Peyer's patch (tissue), 4 donors: Measurements from ENCODE around the gene FOXC2. TPM values are rescaled to one million over a fixed set of nuclear protein-coding genes. Genes with fewer than 3 reads are reported as not detected.

Source experiments
- DNase-seq, 3 donors: peaks; one replicate each; pipeline ENCODE4 v3.0.0-alpha.2; 2017 to 2019
- H3K27ac ChIP-seq, 4 donors: fragments of 200-600 bp; sonication (generic); one replicate each; pipeline ENCODE4 v1.5.1; 2016 to 2019
- H3K27me3 ChIP-seq, 2 donors: fragments of 200-600 bp; sonication (generic); one replicate each; pipeline ENCODE4 v1.5.1; 2019
- H3K36me3 ChIP-seq, 3 donors: fragments of 200-600 bp; sonication (generic); one replicate each; pipeline ENCODE4 v1.5.1; 2016 to 2019
- H3K4me1 ChIP-seq, 4 donors: fragments of 200-600 bp; sonication (generic); one replicate each; pipeline ENCODE4 v1.5.1; 2016 to 2019
- H3K4me3 ChIP-seq, 4 donors: fragments of 200-600 bp; sonication (generic); 1 replicate in 3 of 4; 2 replicates in 1 of 4; pipeline ENCODE4 v1.5.1; 2016 to 2019; ENCODE audit warnings: mild to moderate bottlenecking in 1 of 4
- H3K9me3 ChIP-seq, 4 donors: fragments of 200-600 bp; sonication (generic); one replicate each; pipeline ENCODE4 v1.5.1; 2016 to 2019; ENCODE audit warnings: mild to moderate bottlenecking in 1 of 4
- POLR2A ChIP-seq, 2 donors: fragments of 450-650 bp; IDR thresholded peaks; one replicate each; pipeline ENCODE4 v1.5.1; 2017; ENCODE audit warnings: antibody characterized with exemption in 2 of 2, mild to moderate bottlenecking in 2 of 2, moderate library complexity in 2 of 2
- total RNA-seq, 4 donors: library from RNA; depleted of rRNA; stranded (reverse); fragments of >200 nt; gene quantifications; one replicate each; pipeline ENCODE4 v1.1.0, GENCODE V29; 2016
- TF ChIP-seq, protein P1 (sequence below), 6 experiments: fragments of 450-650 bp in 4 of 6; fragments of 200-600 bp in 2 of 6; sonication (generic) in 1 of 6; IDR thresholded peaks; one replicate each; pipeline ENCODE4 v1.5.1; 2017 to 2019; ENCODE audit warnings: antibody characterized with exemption in 6 of 6, mild to moderate bottlenecking in 3 of 6, moderate library complexity in 1 of 6

The FOXC2 gene
- total RNA-seq, 4 donors from 2014 or later, result 0.40 to 1.5 TPM; not detected in 2

DNA sequence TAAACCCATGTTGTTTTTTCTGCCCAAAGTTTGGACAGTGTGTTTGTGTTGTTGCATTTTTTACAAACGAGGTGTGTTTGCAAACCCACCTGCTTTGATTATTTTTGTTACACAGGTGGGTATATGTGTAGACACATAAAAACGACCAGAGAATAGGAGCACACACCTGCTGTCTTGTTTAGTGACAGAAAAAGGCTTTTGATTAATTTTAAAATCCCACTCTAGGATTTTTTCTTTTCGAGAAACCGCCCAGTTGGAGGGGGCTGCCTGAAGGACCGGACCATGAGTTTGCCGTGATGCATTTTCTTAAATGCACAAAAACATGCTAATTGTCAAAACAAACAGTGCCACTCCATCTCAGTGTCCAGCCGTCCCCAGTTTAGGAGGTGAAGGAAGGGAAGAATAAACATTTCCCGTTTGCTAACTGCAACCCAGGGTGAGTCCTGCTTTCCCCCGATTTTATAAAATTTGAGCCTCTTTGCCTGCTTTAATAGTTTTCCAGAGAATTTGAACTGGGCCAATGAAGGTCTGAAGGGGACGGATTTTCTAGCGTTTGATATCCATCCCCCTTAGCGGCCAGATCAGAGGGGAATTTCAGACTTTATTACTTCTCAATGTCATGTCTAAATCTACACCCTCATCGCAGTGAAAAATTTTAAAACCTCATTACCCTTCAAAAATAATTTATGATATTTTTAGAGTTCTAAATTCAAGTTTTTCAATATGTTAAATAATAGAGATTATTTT, 3.2 kb downstream of the FOXC2 start:
- TF ChIP-seq, protein P1, sequence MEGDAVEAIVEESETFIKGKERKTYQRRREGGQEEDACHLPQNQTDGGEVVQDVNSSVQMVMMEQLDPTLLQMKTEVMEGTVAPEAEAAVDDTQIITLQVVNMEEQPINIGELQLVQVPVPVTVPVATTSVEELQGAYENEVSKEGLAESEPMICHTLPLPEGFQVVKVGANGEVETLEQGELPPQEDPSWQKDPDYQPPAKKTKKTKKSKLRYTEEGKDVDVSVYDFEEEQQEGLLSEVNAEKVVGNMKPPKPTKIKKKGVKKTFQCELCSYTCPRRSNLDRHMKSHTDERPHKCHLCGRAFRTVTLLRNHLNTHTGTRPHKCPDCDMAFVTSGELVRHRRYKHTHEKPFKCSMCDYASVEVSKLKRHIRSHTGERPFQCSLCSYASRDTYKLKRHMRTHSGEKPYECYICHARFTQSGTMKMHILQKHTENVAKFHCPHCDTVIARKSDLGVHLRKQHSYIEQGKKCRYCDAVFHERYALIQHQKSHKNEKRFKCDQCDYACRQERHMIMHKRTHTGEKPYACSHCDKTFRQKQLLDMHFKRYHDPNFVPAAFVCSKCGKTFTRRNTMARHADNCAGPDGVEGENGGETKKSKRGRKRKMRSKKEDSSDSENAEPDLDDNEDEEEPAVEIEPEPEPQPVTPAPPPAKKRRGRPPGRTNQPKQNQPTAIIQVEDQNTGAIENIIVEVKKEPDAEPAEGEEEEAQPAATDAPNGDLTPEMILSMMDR (IDR thresholded peaks at IDR 0.05), result no peak
- TF ChIP-seq POLR2A (IDR thresholded peaks at IDR 0.05), result no peak
- peaks cover 0 to 58% of the 10 kb centered on the region in 2 donors for H3K27me3 ChIP-seq

DNA sequence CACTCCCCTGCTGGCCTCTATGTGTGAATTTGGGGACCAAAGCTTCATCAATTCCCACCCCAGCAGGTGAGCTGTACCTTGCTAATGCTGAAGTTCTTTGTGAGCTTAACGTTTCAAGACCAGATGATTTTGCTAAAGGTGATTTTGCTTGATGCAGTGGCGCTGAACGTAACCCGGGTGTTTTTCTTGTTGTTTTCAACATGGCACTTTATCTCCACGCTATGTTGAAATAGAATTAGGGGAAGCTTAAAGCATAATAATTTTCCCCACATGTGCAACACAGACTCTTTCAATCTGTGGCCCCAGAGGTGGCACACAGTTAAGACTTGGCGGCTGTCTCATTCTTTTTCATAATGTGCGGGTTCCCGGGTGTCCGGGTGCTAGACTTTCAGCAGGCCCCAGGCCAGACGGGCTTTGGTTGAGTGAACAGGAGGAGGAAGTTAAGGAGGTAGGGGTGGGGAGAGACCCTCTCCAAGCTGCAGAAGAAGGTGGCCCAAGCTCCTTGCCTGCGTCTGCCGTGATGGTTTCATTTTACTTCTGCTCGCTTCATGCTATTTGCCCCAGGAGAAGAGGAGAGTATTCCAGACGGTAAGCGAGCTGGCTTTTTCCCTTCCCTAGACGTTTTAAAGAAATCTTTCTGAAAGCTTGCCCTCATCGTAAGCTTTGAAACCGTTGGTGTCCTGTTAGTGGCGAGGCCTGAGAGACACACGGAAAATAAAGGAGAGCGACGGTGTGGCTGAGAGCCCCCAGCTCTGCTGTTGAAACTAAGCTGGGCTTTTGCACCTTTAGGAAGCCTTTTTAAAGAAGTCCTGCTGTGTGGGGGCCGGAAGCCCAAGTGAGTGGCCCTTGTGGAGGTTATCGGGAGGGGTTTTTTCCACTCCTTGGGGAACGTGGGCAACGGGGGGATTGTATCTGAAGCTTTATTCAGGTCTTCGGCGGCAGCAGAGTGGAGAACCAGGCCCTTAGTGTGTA, 4.2 kb downstream of the FOXC2 start:
- Histone ChIP-seq H3K27me3 (peaks cover 0 to 48% of the 10 kb centered on the region in 2 donors), H3K4me3 (no peak overlapping the region)
- TF ChIP-seq, protein P1 (IDR thresholded peaks at IDR 0.05), result no peak
- TF ChIP-seq POLR2A (IDR thresholded peaks at IDR 0.05), result no peak

More for the DNA sequence above, 3.2 kb downstream of the FOXC2 start:
- Histone ChIP-seq H3K9me3 (no peaks in the 10 kb centered on the region), H3K4me3 (no peak overlapping the region), H3K27ac (no peak overlapping the region), H3K36me3 (no peaks in the 10 kb centered on the region), H3K4me1 (peaks cover 0 to 11% (median 4%) of the 10 kb centered on the region in 4 donors)
- DNase-seq, result no peak

DNA sequence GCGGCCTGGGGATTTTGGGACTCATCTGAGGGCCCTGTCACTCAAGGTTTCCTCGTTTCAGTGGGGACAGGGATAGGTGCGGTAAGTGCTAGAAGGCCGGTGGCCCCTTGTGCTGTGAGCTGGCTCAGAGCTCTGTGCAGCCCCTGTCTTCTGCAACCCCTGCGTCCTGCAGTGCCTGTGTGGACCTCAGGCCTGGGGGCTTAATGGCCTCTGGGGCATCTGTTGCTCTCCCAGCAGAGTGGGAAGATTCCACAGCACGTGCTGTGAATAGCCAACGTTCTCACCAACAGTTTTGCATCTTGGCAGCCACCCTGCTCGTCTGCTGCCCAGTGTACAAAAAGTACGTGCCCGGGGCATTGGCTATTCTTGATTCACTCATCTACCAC, 4.9 kb downstream of the FOXC2 start:
- Histone ChIP-seq H3K36me3 (no peaks in the 10 kb centered on the region), H3K4me3 (no peak overlapping the region), H3K27me3 (peaks cover 0 to 46% of the 10 kb centered on the region in 2 donors), H3K9me3 (no peaks in the 10 kb centered on the region), H3K27ac (no peak overlapping the region), H3K4me1 (peaks cover 0 to 8% (median 4%) of the 10 kb centered on the region in 4 donors)
- TF ChIP-seq, protein P1 (IDR thresholded peaks at IDR 0.05), result no peak
- no peak for TF ChIP-seq POLR2A (IDR thresholded peaks at IDR 0.05)
- no peak for DNase-seq

More for the DNA sequence above, 4.2 kb downstream of the FOXC2 start:
- no peaks in the 10 kb centered on the region for H3K36me3 ChIP-seq
- no peaks in the 10 kb centered on the region for H3K9me3 ChIP-seq
- H3K4me1 ChIP-seq, result peaks cover 0 to 8% (median 4%) of the 10 kb centered on the region in 4 donors
- H3K27ac ChIP-seq, result no peak overlapping the region
- no peak for DNase-seq

DNA sequence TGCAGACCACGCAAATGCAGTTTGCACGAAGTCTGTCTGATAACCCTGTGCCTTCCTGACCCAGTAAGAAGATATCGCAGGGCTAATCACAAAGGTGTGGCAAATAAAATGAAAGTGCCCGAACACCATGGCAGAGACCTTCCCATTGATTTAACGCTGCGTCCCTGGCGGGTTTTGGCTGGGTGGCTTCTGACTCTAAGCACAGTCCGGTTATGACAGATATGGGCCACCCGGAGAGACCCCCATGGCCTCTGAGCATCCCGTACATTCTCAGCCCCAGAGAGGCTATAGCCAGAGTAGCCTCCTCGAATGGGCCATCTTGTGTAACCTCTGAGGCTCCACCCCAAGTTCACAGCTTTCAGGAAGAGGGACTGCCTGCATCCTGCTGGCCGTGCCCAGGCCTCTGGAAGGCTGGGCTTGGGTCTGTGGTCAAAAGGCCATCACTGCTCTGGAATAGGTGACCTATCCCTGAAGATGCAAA, 5.5 kb downstream of the FOXC2 start:
- Histone ChIP-seq H3K27me3 (peaks cover 0 to 49% of the 10 kb centered on the region in 2 donors), H3K27ac (no peak overlapping the region), H3K4me3 (no peak overlapping the region), H3K9me3 (no peaks in the 10 kb centered on the region), H3K4me1 (peaks cover 0 to 10% (median 1%) of the 10 kb centered on the region in 4 donors), H3K36me3 (no peaks in the 10 kb centered on the region)
- DNase-seq, result no peak
- no peak for TF ChIP-seq POLR2A (IDR thresholded peaks at IDR 0.05)
- TF ChIP-seq, protein P1 (IDR thresholded peaks at IDR 0.05), result no peak

DNA sequence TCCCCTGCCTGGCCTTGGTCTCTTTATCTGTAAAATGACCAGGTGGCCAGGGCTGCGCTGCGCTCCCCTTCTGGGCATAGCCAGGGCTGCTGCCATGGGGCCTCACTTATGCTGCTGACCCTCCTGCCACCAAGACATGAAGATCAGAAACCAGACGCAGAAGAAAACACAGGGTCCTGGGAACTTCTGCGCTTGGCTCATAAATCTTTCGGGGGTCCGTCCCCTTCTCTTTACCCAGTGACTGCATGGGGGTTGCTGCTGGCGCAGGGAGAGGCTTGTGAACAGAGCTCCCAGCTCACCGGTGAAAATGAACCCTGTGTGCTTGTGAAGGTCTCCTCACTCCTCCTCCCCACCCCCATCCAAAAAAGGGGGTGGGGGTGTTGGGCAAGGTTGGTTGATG, 6.0 kb downstream of the FOXC2 start:
- no peak for DNase-seq
- H3K9me3 ChIP-seq, result no peaks in the 10 kb centered on the region
- no peak for TF ChIP-seq POLR2A (IDR thresholded peaks at IDR 0.05)
- peaks cover 0 to 46% of the 10 kb centered on the region in 2 donors for H3K27me3 ChIP-seq
- peaks cover 0 to 7% (median 0%) of the 10 kb centered on the region in 4 donors for H3K4me1 ChIP-seq
- no peak overlapping the region for H3K4me3 ChIP-seq
- no peaks in the 10 kb centered on the region for H3K36me3 ChIP-seq
- no peak overlapping the region for H3K27ac ChIP-seq
